Limb (tissue), 2 donors: ENCODE data around the gene OTUB2.

Source experiments
- DNase-seq, 2 donors: peaks; one replicate each; pipeline ENCODE4 v3.0.0-alpha.2; 2016; ENCODE audit errors: extremely low spot score in 2 of 2

OTUB2 gene

DNA sequence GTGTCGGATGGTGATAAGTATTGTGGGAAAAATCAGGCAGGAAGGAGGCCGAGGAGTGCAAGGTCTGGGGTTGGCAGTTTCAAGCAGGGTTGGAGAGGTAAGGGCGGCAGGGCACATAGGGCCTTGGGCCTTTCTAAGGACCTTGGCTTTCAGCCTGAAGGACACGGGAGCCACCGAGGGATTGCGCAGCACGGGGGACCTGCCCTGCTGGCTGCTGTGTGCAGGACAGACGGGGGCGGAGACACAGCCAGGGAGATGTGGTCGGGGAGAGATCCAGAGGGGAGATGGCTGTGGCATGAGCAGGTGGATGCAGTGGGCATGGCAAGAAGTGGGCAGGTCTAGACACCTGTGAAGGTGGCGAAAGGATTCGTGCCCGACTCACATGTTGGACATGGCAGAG is 14.7 kb downstream of the OTUB2 start:
- no peak for DNase-seq

DNA sequence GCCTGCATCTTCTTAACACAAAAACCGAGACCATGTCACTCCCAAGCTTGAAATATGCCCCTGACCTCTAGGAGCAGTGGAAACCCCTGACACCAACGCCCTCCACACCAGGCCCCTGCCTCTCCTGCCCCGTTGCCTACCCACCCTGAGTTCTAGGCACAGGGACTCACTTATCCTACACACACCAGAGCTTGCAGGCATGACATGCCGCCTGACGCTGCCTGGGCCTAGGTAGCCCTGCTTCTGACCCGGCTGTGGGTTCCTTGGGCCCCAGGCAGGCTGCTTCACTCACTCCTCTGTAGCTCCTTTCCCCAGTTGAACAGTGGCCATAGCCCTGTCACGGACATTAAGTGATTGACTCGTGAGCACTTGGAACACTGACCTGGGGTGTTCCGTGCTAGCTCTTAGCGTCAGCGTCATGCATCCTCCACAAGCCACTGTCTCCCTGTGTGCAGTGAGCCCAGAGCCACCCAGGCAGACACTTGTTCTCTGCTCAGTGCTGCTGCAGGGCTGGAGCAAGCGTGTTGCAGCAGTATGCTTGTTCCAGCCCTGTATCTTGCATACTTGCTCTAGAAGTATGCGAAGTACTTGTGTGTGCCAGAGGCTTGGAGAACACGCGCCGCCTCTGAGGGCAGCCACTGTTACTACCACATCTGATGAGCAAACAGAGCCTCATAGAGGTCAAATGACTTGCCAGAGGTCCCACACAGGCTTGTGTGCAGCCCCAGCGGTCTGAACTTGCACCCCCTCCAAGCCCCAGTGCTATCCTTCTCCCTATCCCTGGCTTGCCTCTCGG is 15.6 kb downstream of the OTUB2 start:
- DNase-seq, result no peak

DNA sequence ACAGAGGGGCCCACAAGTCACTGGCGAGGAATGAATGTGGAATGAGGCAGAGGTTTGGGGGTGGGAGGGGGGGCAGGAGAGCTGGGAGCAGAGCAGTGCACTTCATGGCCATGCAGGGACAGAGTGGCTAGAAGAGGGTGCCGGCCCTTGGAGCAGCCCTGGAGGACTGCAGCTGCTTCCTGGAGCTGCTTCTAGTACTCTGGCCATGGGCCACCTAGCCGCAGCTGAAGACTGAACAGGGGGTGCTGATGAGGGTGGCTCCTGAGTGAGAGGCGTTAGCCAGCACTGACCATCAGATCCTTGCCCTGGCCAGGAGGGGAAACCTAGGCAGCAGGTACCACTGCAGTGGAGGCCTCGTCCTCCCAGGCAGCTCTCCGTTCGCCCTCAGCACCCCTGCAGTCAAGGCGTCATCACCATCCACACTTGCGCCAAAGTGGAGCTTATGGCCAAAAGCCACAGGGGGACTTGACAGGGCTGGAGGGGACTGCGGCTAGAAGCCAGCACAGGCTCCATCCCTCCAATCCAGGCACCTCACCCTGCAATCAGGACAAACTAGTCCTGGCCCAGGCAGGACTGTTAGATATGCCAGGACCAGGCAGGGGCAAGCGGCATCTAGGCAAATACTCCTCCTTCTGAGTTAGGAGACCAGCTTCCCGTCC is 16.4 kb downstream of the OTUB2 start:
- DNase-seq, result no peak

DNA sequence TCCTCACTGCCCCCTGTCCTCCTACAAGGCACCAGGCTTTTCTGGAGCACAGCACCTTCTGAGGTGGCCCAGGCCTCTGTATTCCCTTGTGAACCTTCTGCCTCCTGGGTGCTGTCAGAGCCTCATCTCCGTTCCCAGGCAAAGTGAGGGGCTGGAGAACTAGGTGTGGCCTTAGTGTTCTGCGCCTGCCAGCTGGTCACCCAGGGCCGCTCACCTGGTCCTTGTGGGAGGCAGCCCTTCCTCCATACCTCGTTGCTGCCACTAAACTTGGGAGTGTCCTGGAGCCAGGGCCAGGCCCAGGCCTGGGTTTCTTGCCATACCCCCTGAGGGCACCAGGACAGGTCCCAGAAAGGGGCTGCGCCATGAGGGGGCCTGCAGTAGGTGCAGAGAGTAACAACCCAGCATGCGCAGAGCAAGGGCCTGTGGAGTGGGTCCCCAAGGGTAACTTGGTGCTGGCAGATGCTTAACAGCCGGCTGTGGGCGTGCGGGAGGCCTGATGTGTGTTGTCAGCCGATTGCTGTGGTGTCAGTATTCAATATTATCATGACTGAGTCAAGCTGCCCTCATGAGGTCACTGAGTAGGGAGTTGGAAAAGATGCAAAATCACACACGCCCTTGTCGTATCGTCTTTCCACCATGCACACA is 17.1 kb downstream of the OTUB2 start:
- DNase-seq, result no peak

DNA sequence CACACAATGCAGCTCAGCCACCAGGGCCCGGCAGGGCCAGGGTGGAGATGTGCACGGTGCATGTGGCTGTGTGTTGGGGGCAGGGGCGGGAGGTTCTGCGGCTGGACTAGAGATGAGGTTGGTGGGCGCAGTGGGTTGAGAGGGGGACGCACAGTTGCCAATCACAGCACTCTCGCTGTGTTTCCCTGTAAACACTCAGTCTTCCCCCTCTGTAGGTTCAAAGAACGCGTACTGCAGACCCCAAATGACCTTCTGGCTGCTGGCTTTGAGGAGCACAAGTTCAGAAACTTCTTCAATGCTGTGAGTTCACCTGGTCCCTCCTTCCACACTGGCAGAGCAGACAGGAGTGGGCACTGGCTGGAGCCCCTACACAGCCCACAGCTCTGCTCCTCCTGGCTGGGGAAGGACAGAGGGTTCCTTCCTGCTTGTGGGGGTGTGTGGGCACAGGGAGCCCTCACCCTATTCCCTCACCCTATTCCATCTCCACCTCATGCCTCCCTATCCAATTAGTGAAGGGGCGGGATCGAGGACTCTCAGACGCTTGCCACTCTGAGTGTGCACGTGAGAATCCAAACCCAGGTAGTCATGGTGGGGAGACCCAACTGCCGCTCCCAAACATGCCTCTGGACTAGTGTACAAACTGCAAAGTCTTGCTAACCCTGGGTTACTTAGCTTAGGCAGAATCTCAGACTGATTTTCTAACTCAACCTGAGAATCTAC is 17.8 kb downstream of the OTUB2 start:
- DNase-seq, result no peak

DNA sequence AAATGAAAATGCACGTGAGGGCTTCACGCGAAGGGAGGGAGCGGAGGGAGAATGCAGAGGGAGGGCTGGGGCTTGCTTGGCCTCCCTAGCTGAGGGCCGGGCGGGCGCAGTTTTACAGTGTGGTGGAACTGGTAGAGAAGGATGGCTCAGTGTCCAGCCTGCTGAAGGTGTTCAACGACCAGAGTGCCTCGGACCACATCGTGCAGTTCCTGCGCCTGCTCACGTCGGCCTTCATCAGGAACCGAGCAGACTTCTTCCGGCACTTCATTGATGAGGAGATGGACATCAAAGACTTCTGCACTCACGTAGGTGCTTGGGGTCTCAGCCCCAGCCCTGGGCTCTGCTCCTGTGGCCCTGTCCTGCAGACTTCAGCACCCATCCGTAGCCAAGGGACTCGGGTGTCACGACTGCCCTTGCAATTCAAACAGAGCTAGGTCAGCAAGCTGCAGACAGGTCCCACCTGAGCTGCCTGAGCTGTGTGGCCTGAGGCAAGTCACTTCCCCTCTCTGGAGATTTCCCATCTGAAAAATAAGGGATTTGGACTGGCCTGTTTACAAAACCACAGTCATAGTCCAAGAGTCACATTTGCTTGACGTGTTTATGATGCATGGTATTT is 18.4 kb downstream of the OTUB2 start:
- DNase-seq, result no peak

DNA sequence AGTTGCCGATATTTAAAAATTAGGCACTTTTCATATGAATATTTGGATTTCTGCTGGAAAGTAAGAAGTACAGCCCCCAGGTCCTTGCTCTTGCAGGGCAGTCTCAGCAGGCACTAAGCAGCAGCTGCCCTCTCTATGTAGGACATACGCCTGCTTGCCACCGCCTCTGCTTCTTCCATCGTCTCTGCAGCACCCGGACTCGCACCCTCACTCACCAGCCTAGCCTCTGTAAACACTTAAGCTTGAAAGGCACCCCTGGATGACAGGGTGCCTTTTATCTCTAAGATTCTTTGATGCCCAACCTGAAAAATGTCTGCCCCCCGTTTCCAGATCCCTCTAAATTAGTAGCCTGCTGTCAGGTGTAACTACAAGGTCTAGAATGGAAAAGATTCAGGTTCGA is 19.0 kb downstream of the OTUB2 start:
- no peak for DNase-seq

DNA sequence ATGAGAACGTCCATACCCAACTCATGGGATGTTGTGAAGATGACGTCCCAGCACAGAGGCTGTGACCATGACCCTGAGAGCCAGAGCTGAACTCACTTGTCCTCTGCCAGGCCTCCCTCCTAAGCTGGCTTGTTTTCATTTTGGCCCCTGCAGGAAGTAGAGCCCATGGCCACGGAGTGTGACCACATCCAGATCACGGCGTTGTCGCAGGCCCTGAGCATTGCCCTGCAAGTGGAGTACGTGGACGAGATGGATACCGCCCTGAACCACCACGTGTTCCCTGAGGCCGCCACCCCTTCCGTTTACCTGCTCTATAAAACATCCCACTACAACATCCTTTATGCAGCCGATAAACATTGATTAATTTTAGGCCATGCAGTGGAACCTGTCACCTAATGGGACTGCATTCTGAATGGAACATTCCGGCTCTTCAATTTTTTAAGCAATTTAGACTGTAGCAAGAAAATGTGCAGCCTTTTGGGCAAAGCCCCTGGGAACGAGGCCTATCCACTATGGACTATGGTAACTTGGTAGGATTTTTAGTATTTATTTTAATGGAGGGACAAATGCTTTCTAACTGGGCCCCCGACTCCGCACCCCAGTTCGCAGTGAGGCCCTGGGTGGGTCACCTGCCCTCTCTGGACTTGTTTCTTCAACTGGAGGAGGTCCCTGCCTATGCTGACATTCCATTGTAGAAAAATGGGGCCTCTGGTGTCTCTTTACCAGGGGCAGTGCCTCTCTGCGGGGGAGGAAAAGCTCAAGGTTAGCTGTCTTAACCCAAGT is 19.6 kb downstream of the OTUB2 start:
- peak in 1 of 2 donors; percentile 18 for DNase-seq

DNA sequence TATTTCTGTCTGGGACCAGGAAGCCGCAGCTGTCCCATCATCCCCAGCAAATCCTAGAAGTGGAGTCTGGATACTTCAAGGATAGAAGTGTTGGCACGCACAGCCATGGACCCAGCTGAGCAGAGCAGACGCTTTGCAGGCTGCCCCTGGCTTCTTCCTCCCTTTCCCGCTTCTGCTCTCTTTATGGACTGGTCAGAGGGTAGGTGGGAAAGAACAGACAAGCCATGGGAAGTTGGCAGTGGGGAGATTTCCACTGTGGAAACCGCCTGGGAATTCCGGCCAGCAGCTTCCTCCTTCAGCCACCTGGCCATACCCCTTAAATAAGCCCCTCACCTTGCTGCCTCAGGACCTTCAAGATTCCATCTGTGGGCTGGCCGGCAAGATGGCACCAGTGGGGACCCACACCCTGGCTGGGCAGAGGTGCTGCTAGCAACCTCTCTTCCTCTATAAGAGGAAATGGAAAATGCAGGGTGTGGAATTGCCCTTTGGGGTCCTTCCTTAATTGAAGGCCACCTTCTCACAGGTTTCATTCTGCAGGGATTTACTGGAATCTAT is 20.6 kb downstream of the OTUB2 start:
- DNase-seq, result peak in 1 of 2 donors; percentile 9

DNA sequence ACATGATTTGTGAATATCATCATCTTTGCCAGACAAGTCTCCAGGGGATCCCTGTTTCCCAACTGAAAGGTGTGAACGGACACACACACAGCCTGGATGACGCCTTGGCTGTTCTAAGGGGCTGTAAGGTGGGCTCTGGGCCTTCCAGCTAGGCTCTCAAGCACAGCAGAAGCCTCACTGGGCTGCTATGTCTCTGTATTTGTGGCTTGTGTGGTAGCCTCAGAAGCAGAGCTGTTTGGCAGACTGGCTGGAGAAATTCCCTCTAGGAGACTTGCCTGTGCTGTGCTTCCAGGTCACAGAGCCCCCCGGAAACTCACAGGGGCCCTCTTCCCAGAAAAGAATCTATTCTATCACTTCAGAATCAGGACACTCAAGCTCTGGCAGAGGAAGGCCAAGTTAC is 21.4 kb downstream of the OTUB2 start:
- peak in 1 of 2 donors; percentile 18 for DNase-seq

DNA sequence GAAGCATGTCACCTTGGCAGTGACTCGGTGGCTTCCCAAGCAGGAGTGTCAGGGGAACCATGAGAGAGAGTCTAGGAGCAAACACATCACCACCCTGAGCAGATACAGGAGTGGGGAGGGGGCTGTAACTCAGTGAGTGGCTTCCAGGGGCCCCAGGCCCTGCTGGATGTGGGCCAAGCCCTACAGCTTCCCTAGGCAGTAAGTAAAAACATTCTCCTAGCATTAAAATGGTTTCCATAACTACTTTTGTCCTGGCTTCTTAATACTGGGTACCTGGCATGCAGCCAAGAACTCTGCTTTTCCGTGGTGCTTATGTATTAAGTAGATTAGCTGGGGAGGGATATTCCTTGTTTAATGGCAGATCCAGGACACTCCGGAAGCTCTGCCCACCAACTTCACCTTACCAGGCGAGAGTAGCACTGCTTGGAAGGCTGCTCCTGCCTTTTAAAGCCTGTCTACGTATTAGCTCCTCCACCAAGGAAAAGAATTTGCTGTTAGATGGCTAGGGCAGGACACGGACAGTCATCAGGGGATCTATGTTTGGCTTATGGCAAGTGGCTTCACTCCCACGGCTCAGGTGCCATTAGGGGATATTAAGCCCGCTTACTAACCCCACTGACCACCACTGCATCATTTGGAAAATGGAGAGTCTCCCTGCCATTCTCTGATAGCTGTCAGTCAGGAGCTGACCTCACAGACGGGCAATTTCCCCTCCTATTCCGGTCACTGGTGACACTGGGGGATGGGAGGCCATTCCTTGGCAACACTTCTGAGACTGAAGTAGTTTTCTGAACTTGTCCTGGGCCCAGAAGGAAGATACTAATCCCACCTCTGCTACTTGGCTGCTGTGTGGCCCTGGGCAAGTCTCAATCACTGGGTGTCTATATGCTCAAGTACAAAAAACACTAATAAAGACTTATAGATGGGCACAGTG is 22.8 kb downstream of the OTUB2 start:
- peak in 1 of 2 donors; percentile 64 for DNase-seq

DNA sequence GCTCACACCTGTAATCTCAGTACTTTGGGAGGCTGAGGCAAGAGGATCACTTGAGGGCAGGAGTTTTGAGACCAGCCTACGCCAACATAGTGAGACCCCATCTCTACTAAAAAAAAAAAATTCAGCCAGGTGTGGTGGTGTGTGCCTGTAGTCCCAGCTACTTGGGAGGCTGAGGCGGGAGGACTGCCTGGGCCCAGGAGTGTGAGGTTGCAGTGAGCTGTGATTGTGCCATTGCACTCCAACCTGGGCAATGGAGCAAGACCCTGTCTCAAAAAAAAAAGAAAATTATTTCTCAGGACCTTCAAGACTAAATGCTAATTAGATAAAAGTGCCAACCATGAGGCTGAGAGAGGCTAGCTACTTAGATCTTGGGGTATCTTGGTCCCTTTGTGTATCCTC is 23.5 kb downstream of the OTUB2 start:
- DNase-seq, result no peak

DNA sequence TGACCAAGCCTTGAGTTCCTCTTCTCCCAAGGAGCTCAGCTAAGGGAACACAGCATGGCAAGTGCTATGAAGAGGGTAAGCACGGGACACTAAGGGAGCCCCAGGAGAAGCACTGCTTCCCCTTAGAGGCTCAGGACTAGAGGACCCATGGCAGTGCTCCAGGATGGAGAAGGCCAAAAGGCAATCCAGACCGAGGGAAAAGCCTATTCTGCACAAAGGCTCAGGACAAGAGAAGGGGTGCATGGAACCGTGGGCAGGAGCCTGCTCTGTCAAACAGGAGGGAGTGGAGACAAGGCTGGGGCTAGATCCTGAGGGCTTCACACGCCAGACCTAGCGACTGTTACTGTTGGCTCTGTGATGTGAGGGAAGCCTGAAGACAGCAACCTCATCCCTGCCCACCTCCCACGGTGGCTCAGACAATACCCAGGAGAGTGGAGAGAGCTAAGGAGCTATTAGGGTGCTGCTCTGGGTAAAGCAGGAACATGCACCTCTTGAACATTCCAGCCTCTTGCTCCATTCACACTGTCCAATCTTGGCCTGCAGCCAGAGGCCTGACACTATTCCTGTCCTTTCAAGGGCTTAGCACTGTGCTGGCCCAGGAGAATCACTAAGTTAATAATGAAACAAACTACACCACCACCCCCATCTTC is 24.2 kb downstream of the OTUB2 start:
- peak in 1 of 2 donors; percentile 24 for DNase-seq

DNA sequence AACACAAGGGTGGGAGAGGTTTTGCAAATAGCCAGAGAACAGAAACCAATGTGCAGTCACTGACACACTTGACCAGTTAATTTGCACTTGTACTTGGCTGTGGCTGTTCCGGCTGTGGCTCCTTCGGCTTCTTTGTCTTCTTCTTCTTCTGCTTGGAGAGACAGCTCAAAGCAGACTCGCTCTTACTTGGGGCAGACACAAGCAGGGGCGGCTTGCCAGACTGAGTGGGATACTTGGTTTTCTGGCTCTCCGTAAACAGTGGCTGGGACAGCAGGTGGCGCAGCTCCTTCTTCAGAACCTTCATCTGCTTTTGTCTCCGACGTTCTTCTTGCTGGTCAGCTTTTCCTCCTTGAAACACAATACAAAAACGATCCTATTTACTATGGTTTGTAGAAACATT is 25.0 kb downstream of the OTUB2 start:
- no peak for DNase-seq

DNA sequence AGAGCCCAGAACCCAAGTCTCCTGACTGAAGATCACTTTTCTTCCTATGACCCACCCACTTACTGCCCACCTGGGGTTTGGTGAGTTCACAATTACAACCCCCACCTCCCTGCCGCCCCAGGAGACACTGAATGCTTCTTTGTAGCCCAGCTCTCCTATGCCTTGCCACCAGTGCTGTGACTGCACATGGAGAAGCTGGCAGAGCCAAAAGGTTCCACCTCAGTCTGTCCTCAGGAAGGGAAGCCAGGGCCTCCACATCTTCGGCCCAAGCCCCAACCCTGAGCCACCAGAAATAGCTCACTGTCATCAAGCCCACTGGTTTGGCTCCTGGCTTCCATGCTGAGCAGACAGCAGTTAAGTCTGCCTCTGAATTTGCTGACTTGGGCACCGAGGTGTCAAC is 25.6 kb downstream of the OTUB2 start:
- no peak for DNase-seq

DNA sequence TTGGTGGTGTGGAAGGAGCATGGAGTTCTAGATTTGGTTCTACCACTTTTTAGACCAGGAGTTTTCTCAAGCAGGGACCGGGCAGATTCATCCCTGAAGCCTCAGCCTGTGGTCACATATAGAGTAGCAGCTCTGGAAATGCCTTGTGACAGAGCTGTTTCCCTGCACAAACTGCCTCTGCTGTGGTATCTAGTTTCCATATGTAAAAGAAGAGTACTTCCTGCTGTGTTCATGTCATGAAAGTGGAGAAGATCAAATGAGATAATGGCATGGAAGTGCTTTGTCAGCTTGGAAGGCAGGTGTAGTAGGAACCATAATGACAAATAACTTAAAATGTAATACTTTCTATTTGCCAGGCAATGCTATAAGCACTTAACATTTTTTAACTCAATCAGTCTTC is 26.1 kb downstream of the OTUB2 start:
- DNase-seq, result no peak

DNA sequence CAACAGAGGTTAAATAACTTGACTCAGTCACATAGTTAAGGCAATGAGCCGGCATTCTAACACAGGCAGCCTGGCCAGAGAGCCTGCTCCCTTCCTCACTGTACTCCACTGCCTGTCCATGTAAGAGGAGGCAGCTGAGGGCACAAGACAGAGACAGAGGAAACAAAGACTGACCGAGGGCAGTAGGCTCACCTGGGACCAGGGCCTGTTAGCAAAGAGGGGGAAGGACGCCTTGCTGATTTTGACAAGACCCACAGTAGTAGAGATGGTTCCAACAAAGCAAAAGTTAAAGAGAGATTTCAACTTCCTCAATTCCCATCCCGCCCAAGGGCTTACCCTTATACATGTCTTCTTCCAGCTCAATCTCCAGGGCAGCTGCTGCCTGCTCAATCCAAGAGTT is 26.5 kb downstream of the OTUB2 start:
- DNase-seq, result no peak

DNA sequence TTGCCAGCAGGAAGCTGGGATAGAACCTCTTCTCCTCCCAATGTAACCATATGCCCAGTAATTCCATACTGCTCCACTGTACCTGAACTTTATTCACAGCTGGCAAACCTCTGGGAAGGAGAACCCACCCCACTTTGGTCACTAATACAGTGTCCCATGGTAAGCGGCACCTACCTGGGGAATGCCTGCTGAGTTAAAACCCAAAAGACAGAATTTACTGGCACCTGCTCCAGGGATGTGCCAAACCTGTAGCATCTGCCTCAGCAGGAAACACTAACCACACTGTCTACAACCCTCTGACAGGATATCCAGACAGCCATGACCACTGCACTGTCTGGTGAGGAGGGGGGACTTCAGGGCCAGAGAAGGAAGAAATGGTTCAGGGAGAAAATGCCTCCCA is 28.3 kb downstream of the OTUB2 start:
- DNase-seq, result no peak

DNA sequence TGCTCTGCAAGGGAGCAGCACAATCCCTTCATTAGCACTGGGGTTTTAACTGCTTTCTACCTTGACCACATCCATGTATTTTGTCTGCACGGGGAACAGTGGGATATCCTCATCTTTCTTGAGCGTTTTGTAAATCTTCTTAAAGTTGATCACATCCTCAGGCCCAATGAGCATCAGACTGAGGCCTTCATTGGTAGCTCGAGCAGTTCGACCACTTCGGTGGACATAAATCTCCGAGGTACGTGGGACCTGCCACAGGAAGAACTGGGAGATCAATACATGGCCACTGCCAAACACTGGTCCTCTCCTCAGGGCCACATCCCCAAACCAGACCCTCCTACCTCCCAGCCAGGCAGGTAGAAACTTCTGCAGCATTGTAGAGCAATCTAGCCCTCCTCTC is 28.8 kb downstream of the OTUB2 start:
- no peak for DNase-seq
